Ovary (tissue), 3 donors: ENCODE data around the gene PHF21B.

Source experiments
- POLR2A ChIP-seq: fragments of 450-650 bp; IDR thresholded peaks from one replicate; pipeline ENCODE4 v1.6.1; 2017; ENCODE audit warnings: antibody characterized with exemption, mild to moderate bottlenecking, moderate library complexity
- TF ChIP-seq, protein P1 (sequence below), 3 donors: fragments of 450-650 bp in 2 of 3; fragments of 200-600 bp in 1 of 3; IDR thresholded peaks; one replicate each; pipeline versions ENCODE4 v1.5.1 to v1.8.0; 2016 to 2022; ENCODE audit warnings: antibody characterized with exemption in 3 of 3, mild to moderate bottlenecking in 1 of 3
- donor health status: DM: no; HTN: no; CAD: no.

DNA sequence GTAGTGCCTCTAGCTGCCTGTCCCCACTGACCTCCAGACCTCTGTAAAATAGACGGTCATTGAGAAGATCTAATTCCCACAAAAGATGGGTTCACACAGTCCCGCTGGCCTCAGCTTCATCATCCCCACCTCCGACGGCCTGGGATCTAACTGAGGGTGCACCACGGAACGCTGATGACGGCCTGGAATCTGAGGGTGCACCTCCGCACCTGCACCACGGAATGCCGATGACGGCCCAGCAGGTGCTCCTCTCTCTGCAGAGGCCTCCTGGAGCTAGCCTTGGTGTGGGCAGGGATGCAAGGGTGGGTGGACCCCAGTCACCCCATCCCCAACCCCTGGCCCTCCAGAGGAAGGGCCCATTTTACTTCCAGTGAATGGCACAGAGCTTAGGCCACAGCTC is 77.3 kb downstream of the PHF21B start:
- TF ChIP-seq, protein P1, sequence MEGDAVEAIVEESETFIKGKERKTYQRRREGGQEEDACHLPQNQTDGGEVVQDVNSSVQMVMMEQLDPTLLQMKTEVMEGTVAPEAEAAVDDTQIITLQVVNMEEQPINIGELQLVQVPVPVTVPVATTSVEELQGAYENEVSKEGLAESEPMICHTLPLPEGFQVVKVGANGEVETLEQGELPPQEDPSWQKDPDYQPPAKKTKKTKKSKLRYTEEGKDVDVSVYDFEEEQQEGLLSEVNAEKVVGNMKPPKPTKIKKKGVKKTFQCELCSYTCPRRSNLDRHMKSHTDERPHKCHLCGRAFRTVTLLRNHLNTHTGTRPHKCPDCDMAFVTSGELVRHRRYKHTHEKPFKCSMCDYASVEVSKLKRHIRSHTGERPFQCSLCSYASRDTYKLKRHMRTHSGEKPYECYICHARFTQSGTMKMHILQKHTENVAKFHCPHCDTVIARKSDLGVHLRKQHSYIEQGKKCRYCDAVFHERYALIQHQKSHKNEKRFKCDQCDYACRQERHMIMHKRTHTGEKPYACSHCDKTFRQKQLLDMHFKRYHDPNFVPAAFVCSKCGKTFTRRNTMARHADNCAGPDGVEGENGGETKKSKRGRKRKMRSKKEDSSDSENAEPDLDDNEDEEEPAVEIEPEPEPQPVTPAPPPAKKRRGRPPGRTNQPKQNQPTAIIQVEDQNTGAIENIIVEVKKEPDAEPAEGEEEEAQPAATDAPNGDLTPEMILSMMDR (IDR thresholded peaks at IDR 0.05): no peak
- no peak for TF ChIP-seq POLR2A
